Epithelial cell of prostate (primary cell): Measurements from ENCODE around the gene DPF3.
"Not testable (repeated sequence)": the region's sequence is repeated elsewhere in the genome, so short reads cannot be mapped to it uniquely, and the experiment has no call there.

ENCODE experiments used
- DNase-seq: peaks from one replicate; pipeline ENCODE4 v3.0.0-alpha.2; 2011; ENCODE audit warnings: low read depth, low spot score
- H3K27ac ChIP-seq: fragments of 450-650 bp; 2 replicates; pipeline ENCODE4 v1.5.1; 2017; ENCODE audit warnings: mild to moderate bottlenecking

Gene DPF3

GRCh38 chr14:72882047-72882446 lies 11.9 kb downstream of the DPF3 start:
- no peak overlapping the region for H3K27ac ChIP-seq
- DNase-seq: no peak

GRCh38 chr14:72881543-72881942 lies 12.4 kb downstream of the DPF3 start:
- DNase-seq: no peak
- H3K27ac ChIP-seq: no peak overlapping the region

- no peak for DNase-seq
- no peak overlapping the region for H3K27ac ChIP-seq
Measured at GRCh38 chr14:72880820-72881219, 13.1 kb downstream of the DPF3 start.

DNA sequence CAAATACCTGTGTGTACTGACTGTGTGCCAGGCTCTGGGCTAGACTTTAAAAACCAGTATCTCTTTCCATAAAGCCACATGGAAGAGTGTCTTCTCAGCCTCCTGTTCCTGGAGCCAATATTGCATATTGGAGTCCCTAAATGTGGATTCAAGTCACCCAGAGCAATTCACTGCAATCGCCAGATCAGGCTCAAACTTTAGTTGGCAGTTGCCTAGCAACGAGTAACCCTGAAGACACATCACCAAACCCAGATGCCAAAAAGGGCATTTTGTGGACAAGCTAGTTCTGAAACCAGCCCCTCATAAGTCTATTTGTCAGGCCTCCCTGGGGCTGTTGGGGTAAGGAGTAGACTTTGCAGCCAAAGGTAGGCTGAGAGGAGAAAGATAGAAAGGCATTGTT lies 13.7 kb downstream of the DPF3 start:
- H3K27ac ChIP-seq: no peak overlapping the region
- DNase-seq: no peak

DNA sequence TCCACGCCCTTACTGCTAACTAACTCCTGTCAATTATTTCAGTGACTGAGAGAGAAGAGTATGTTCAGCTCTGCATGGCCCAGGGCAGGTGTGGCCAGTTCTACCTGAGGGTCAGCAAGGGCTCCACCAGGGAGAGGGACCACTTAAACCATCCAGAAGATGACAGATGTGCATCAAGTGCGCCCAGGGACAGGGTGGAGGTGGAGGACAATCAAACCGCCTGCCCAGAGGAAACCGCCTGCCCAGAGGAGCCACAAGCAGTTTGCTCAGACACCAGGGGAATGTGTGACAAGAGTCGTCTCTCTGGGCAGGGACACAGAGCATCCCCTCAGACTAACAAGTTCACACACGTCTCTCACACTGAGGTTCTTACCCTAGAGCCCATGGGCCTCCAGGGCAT lies 14.5 kb downstream of the DPF3 start:
- DNase-seq: no peak
- no peak overlapping the region for H3K27ac ChIP-seq

DNA sequence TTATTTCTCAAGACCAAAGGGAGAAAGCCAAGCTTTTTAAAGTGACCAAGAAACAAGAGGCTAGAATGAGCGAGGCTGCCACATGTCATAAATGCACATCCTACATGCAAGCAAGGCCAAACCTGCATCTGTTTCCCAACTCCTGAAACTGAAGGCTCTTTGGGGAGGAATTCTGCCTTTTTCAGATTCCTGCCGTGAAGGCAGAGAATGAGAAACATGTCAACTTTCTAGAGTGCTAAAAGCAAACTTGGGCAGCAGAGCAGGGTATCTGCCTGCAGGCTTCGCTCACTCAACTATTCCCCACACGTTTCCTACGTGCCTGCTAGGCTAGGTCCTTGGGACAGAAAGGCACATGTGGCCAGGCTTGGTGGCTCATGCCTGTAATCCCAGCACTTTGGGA lies 15.2 kb downstream of the DPF3 start:
- H3K27ac ChIP-seq: no peak overlapping the region
- no peak for DNase-seq

DNA sequence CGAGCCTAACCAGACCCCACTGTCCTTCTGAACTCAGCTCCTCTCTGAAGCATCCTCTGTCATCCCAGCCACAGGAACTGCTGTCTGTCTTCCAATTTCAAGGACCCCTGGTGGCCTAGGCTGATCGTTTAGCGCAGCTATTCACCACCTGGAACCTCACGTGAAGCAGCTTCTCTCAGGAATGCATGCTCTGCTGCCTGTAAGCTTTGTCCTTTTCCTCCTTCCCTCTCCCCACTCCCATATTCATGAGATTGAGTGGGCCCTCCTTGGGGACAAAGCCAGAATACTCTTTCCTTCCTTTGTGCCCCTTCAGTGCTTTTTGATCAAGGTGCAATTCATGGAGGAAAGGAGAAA lies 17.2 kb downstream of the DPF3 start:
- no peak for DNase-seq
- H3K27ac ChIP-seq: no peak overlapping the region

DNA sequence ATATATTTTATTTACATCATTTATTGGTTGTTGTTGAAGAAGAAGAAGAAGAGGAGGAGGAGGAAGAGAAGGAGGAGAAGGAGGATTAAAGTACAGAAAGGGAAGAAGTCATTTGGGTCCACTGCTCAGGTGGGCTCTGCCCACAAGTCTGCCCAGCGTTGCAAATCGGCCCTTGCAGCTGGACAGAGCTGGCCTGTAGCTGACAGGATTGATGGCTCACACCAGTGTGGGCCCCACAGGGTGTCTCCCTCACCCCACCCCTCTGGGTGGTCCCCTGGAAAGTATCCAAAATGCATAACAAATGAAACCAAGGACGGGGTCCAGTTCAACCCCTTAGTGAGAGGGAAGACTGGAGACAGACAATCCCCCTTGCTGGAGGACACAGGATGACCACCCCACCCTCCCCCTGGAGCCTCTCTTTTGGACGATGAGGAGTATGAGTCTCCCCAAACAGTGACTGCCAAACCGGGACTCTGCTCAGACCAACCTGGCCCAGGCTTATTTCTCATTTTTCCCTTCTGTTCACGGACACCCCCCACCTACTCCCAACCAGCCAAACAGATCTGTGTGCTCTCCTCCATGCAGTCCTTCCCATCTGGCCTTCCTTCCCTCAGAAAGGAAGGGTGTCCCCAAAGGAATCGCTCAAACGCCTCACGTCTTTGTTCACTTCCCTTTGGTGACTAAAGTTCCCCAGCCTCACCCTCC lies 17.7 kb downstream of the DPF3 start:
- DNase-seq: no peak
- no peak overlapping the region for H3K27ac ChIP-seq

GRCh38 chr14:72870878-72871277 lies 23.0 kb downstream of the DPF3 start:
- H3K27ac ChIP-seq, DNase-seq: not testable (repeated sequence)

DNA sequence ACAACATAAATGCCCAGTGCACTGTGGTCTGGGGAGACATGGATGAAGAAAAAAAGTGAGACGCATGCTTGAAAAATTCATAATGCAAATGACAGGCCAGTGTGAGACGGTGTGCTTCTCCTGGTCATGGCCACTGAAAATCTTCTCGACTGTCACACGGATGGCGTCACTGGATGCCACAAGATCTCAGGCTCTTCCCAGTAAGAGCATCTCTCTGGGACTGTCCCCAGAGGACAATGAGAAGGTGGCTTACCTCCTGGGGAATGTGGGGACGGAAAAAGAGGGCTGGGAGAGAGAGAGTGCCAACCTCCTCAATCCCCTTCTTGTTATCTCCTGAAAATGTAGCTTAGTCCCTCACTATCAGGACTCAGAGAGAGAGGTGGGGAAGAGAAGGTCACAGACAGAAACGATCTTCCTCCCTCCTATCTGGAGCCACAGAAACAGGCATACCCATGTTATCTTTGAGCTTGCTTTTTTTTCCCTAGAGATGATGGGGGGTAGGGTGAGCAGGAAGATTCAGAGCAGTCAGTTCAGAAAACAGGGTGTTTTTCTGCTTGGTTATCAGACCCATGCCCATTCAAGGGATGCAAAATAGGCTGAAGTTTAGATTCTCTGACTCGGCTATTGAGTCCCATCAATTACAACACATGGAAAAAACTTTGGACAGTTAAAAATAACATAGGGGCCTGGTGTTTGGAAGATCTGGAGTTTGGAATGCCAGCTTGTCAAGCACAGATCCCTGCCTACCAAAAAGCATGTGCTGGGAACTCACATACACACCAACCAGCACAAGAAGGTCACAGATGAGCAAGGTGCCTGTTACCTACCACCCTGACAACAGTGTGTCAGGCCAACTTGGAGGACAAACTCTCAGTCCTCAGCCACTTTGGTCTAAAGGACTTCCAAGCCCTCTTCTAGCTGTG lies 24.2 kb downstream of the DPF3 start:
- DNase-seq: no peak
- no peak overlapping the region for H3K27ac ChIP-seq

DNA sequence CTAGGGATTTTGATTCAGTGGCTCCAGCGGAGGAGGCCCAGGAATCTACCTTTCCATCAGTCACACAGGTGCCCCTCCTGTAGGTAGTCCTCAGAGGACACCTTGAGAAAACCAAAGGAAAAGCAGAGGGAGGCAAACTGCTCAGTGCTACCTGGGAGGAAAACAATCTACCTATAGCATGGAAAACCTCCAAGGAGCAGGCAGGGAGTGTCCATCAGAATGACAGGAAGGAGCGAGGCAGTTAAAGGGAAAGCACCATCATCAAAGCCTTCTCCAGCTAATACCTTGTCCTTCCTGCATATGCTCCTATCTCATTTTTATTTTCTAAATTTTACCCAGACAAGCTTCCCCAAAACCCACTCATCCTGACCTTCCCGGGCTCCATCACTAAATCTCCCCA lies 25.4 kb downstream of the DPF3 start:
- no peak overlapping the region for H3K27ac ChIP-seq
- DNase-seq: no peak

DNA sequence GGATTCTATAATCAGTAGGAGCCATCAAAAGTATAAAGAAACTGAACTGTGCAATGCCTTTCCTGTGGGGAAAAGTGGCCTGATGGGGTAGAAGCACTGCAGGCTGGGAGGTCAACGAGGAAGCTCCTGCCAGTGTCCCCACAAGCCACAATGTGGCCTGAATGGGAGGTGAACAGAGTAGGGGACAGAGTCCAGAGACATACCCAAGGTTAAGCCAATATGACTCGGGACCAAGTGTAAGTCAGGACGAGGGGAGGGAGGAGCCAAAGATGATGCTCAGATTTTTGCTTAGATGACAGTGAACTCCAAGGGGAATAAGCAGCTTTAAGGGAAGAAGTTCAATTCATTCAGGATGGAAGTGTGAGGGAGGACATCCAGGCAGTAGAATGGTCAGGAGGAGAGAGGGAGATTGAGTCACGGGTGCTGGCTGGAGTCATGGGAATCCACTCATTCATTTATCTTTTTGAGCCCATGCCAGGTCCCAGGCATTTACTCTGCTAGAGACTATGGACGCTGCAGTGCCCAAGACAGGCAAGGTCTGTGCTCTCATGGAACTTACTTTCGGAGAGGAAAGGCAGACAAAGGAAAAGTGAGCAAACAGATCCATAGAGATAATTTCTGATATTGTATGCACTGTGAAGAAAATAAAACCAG lies 29.1 kb downstream of the DPF3 start:
- no peak overlapping the region for H3K27ac ChIP-seq
- DNase-seq: no peak

GRCh38 chr14:72863216-72864006 lies 30.5 kb downstream of the DPF3 start:
- no peak for DNase-seq
- H3K27ac ChIP-seq: no peak overlapping the region

DNA sequence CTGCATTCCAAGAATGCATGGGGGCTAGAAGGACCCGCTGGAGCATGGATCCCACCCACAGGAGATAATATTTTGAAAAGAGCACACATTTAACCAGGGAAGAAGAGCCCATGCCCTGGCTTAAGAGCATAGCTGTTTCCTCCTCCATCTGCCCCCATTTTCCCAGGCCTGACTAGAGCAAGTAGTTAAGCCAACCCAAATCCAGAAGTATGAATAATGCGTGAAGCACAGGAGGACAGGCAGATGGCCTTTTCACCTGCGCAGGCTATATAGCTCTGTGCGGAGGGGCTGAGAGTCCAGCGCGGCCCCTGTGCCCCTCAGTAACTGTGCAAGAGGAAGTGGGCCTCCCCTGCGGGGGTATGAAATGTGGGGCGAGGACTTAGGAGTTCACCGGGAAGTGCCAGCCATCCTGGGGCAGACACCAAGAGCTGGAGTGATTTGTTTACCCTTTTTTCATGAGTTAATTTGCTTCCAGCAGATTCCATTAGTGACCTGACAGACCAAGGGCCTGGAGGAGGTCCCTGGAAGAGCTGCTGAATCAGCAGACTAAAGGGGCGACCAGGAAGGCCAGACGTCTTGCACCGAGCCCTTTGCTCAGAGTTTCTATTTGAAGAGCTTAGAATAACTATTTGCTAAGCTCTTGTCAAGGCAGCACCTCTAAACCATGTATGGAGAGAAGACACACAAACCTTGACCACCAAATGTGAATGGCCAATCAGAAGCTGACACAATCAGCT lies 37.2 kb downstream of the DPF3 start:
- no peak for DNase-seq
- H3K27ac ChIP-seq: no peak overlapping the region

GRCh38 chr14:72855913-72856312 lies 38.0 kb downstream of the DPF3 start:
- H3K27ac ChIP-seq: no peak overlapping the region
- peak; percentile 27 for DNase-seq

DNA sequence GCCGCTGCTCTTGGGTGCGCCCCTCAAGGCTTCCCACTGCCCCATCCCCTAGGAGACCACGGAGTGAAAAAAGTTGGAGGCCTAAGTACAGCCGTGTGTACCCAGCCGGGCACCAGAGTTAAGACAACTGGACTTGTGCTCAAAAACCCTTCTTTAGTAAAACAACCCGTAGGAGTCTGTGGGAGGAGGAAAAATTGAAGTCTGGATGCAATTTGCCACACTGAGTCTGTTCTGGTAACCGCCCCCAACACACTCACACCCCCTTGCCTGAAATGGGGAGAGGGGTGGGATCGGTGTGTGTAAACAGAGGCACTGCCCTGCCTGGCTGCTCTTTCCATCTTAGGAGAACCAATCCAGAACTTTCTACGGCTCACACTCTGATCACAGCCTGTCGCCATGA lies 41.7 kb downstream of the DPF3 start:
- DNase-seq: no peak
- no peak overlapping the region for H3K27ac ChIP-seq

DNA sequence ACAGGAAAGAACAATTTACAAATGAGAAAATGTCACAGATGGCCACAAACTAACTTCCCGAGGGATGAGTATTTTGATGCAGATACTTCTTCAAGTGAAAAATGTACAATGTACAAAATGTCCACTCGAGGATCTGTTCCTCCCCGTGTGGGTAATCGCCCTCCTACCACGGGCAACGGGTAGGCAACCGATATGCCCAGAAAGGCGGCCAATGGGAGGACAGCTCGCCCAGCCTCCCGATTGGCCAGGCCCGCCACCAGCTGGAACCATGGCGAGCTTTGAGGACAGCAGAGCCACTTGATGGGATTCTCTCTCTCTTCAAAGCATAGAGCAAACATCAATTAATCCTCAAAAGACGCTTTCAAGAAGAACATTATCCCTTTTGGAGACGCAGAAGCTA lies 42.3 kb downstream of the DPF3 start:
- H3K27ac ChIP-seq: no peak overlapping the region
- no peak for DNase-seq

DNA sequence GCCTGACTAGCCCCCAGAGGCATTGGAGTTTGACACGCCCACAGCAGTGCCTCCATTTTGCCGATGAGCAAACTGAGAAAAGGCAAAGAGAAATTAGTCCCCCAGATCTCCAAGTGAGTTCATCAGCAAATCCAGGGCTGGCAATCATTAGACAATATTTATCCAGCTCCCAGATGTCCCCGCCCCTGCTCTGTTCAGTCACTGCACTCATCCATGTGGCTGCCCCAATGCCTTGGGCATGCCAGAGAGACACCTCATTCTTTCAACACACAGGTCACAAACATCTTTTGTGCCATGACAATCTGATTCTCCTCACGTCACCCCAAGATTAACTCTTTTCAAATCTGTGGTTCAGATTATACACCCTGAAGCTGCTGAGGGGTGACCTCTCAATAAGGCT lies 43.5 kb downstream of the DPF3 start:
- H3K27ac ChIP-seq: no peak overlapping the region
- no peak for DNase-seq

- H3K27ac ChIP-seq: no peak overlapping the region
Measured at GRCh38 chr14:72849222-72849621, 44.7 kb downstream of the DPF3 start.

DNA sequence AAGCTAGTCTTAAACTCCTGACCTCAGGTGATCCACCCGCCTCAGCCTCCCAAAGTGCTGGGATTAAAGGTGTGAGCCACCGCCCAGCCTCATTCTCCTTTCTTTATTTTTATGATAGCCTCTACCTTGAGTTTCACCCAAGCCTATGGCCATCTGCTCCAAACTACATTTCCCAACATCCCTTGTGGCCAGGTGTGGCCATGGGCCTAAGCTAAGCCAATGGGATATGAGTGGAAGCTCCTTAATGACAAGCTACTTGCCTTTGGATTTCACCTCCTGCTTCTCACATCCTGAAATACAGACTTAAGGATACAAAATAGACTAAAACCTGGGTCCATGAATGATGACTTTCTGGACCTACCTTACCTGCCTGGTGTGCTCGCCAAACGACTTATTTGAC lies 46.2 kb downstream of the DPF3 start:
- no peak for DNase-seq
- no peak overlapping the region for H3K27ac ChIP-seq

More at GRCh38 chr14:72849222-72849621, 44.7 kb downstream of the DPF3 start:
- no peak for DNase-seq
